Esophagus (tissue), 2 donors: ENCODE results near the gene TBX19. TPM values are rescaled to one million over a fixed set of nuclear protein-coding genes. Genes with fewer than 3 reads are reported as not detected.

Experiments used
- H3K27ac ChIP-seq, 2 donors: one replicate each; pipeline ENCODE4 v1.5.1; 2013; ENCODE audit warnings: low read depth in 2 of 2, mild to moderate bottlenecking in 2 of 2, inconsistent platforms in 1 of 2, low read length in 1 of 2, moderate library complexity in 1 of 2
- H3K27me3 ChIP-seq, 2 donors: one replicate each; pipeline ENCODE4 v1.6.1; 2013; ENCODE audit warnings: low read length in 2 of 2, control low read depth in 1 of 2, mild to moderate bottlenecking in 1 of 2; ENCODE audit not compliant: insufficient read depth in 2 of 2, control insufficient read depth in 1 of 2
- H3K36me3 ChIP-seq, 2 donors: one replicate each; pipeline ENCODE4 v1.6.1; 2013; ENCODE audit warnings: low read length in 1 of 2; ENCODE audit not compliant: control insufficient read depth in 2 of 2, insufficient read depth in 2 of 2
- H3K4me1 ChIP-seq, 2 donors: one replicate each; pipeline ENCODE4 v1.6.1; 2013; ENCODE audit warnings: low read length in 1 of 2; ENCODE audit not compliant: control insufficient read depth in 2 of 2, insufficient read depth in 2 of 2
- H3K4me3 ChIP-seq, 2 donors: one replicate each; pipeline ENCODE4 v1.5.1; 2013; ENCODE audit warnings: low read length in 2 of 2, mild to moderate bottlenecking in 2 of 2, low read depth in 1 of 2, moderate library complexity in 1 of 2
- H3K9me3 ChIP-seq, 2 donors: one replicate each; pipeline ENCODE4 v1.6.1; 2013; ENCODE audit warnings: mild to moderate bottlenecking in 2 of 2, low read depth in 1 of 2, low read length in 1 of 2, moderate library complexity in 1 of 2; ENCODE audit not compliant: control insufficient read depth in 2 of 2, insufficient read depth in 1 of 2
- WGBS, 2 donors: extraction: QIAGEN DNeasy Blood & Tissue Kit; methylation state at CpG; one replicate each; pipeline ENCODE4 v1.1.7; 2013; 5-methylcytosine and 5-hydroxymethylcytosine counted together
- polyA plus RNA-seq, 2 donors: library from polyadenylated mRNA; stranded (reverse); fragments of 200-250 nt; gene quantifications; one replicate each; pipeline ENCODE4 v1.2.3, GENCODE V29; 2013
- donor health status: healthy with polysubstance abuse.
- donor health status: Bipolar disorder and iron deficiency.

Gene TBX19
- polyA plus RNA-seq, 2 donors: 1.2 to 1.7 TPM

GRCh38 chr1:168252204-168252733 is 28.4 kb upstream of the TBX19 start:
- H3K27me3 ChIP-seq: no peaks in the 10 kb centered on the region
- no peak overlapping the region for H3K4me3 ChIP-seq
- H3K27ac ChIP-seq: no peak overlapping the region
- peaks cover 4 to 9% of the 10 kb centered on the region in 2 donors for H3K36me3 ChIP-seq
- H3K4me1 ChIP-seq: peaks cover 0 to 2% of the 10 kb centered on the region in 2 donors
- WGBS, 2 donors: 77 to 79% methylated on average over 3 of the region's 3 CpGs
- H3K9me3 ChIP-seq: peaks cover 0 to 4% of the 10 kb centered on the region in 2 donors

GRCh38 chr1:168256164-168256563 is 24.5 kb upstream of the TBX19 start:
- Histone ChIP-seq H3K27ac (no peak overlapping the region), H3K36me3 (no peaks in the 10 kb centered on the region), H3K4me1 (no peaks in the 10 kb centered on the region), H3K27me3 (no peaks in the 10 kb centered on the region), H3K4me3 (no peak overlapping the region), H3K9me3 (peaks cover 0 to 4% of the 10 kb centered on the region in 2 donors)
- 96 to 98% methylated on average over 2 of the region's 2 CpGs for WGBS, 2 donors

GRCh38 chr1:168257397-168257796 is 23.3 kb upstream of the TBX19 start:
- Histone ChIP-seq H3K9me3 (peaks cover 0 to 4% of the 10 kb centered on the region in 2 donors), H3K4me3 (no peak overlapping the region), H3K4me1 (no peaks in the 10 kb centered on the region), H3K36me3 (no peaks in the 10 kb centered on the region), H3K27ac (no peak overlapping the region), H3K27me3 (no peaks in the 10 kb centered on the region)
- 68 to 71% methylated on average over 2 of the region's 2 CpGs for WGBS, 2 donors

- WGBS, 2 donors: 98 to 100% methylated on average over 1 of the region's 1 CpG
- H3K4me1 ChIP-seq: no peaks in the 10 kb centered on the region
- peaks cover 0 to 4% of the 10 kb centered on the region in 2 donors for H3K9me3 ChIP-seq
- peaks cover 0 to under 1% of the 10 kb centered on the region in 2 donors for H3K36me3 ChIP-seq
- no peak overlapping the region for H3K27ac ChIP-seq
- H3K27me3 ChIP-seq: no peaks in the 10 kb centered on the region
- H3K4me3 ChIP-seq: no peak overlapping the region
These were observed 21.1 kb upstream of the TBX19 start for GRCh38 chr1:168259567-168259966.

- no peaks in the 10 kb centered on the region for H3K27me3 ChIP-seq
- H3K9me3 ChIP-seq: peaks cover 0 to 4% of the 10 kb centered on the region in 2 donors
- WGBS, 2 donors: 86 to 98% methylated on average over 3 of the region's 3 CpGs
- no peaks in the 10 kb centered on the region for H3K4me1 ChIP-seq
- H3K36me3 ChIP-seq: peaks cover 0 to 6% of the 10 kb centered on the region in 2 donors
- H3K27ac ChIP-seq: no peak overlapping the region
- H3K4me3 ChIP-seq: no peak overlapping the region
These were observed 20.3 kb upstream of the TBX19 start for GRCh38 chr1:168260393-168260792.

- Histone ChIP-seq H3K4me3 (no peak overlapping the region), H3K27ac (no peak overlapping the region), H3K4me1 (no peaks in the 10 kb centered on the region), H3K36me3 (peaks cover 0 to 7% of the 10 kb centered on the region in 2 donors), H3K9me3 (no peaks in the 10 kb centered on the region), H3K27me3 (no peaks in the 10 kb centered on the region)
- 33 to 49% methylated on average over 2 of the region's 2 CpGs for WGBS, 2 donors
These were observed 19.3 kb upstream of the TBX19 start for GRCh38 chr1:168261390-168261789.

GRCh38 chr1:168263130-168263529 is 17.5 kb upstream of the TBX19 start:
- H3K9me3 ChIP-seq: no peaks in the 10 kb centered on the region
- WGBS, 2 donors: 93% methylated on average over 4 of the region's 4 CpGs
- H3K4me1 ChIP-seq: no peaks in the 10 kb centered on the region
- no peak overlapping the region for H3K27ac ChIP-seq
- H3K27me3 ChIP-seq: no peaks in the 10 kb centered on the region
- H3K36me3 ChIP-seq: peaks cover 0 to 7% of the 10 kb centered on the region in 2 donors
- H3K4me3 ChIP-seq: no peak overlapping the region

- no peaks in the 10 kb centered on the region for H3K4me1 ChIP-seq
- 98 to 99% methylated on average over 7 of the region's 7 CpGs for WGBS, 2 donors
- peaks cover 0 to 7% of the 10 kb centered on the region in 2 donors for H3K36me3 ChIP-seq
These were observed 16.4 kb upstream of the TBX19 start for GRCh38 chr1:168264296-168264695.

GRCh38 chr1:168265596-168265995 is 15.1 kb upstream of the TBX19 start:
- WGBS, 2 donors: 86 to 100% methylated on average over 1 of the region's 1 CpG
- no peaks in the 10 kb centered on the region for H3K4me1 ChIP-seq

More at GRCh38 chr1:168264296-168264695, 16.4 kb upstream of the TBX19 start:
- Histone ChIP-seq H3K27me3 (no peaks in the 10 kb centered on the region), H3K27ac (no peak overlapping the region), H3K4me3 (no peak overlapping the region), H3K9me3 (no peaks in the 10 kb centered on the region)

GRCh38 chr1:168266644-168267186 is 14.0 kb upstream of the TBX19 start:
- Histone ChIP-seq H3K4me1 (no peaks in the 10 kb centered on the region), H3K27me3 (no peaks in the 10 kb centered on the region), H3K9me3 (no peaks in the 10 kb centered on the region), H3K4me3 (no peak overlapping the region), H3K36me3 (peaks cover 0 to 7% of the 10 kb centered on the region in 2 donors), H3K27ac (no peak overlapping the region)
- WGBS, 2 donors: 78 to 84% methylated on average over 6 of the region's 6 CpGs

More at GRCh38 chr1:168265596-168265995, 15.1 kb upstream of the TBX19 start:
- no peak overlapping the region for H3K4me3 ChIP-seq
- no peaks in the 10 kb centered on the region for H3K9me3 ChIP-seq
- H3K36me3 ChIP-seq: peaks cover 0 to 7% of the 10 kb centered on the region in 2 donors
- no peaks in the 10 kb centered on the region for H3K27me3 ChIP-seq
- H3K27ac ChIP-seq: no peak overlapping the region
